DMS 273 treated with DMSO at 0.1 percent for 48 hours (cell line): ENCODE measurements around the gene TAS2R20.

Experiments
- DNase-seq: peaks from one replicate; lab custom pipeline; 2025; lab: John Stamatoyannopoulos, UW

TAS2R20 gene

GRCh38 chr12:10959804-10960203 lies 38.3 kb downstream of the TAS2R20 start:
- DNase-seq = no peak

GRCh38 chr12:10957741-10958140 lies 40.4 kb downstream of the TAS2R20 start:
- no peak for DNase-seq

- DNase-seq = no peak
Measured at GRCh38 chr12:10956085-10956484, 42.0 kb downstream of the TAS2R20 start.

- no peak for DNase-seq
Measured at GRCh38 chr12:10952645-10953044, 45.5 kb downstream of the TAS2R20 start.
